HUDEP-2 (cell line): ENCODE results near the gene ETV4.
"Not testable (repeated sequence)": the region's sequence is repeated elsewhere in the genome, so short reads cannot be mapped to it uniquely, and the experiment has no call there.

ENCODE experiments used
- DNase-seq, 76 experiments: peaks; one replicate each; lab custom pipeline; 2025; ENCODE audit not compliant: unreplicated experiment in 76 of 76; lab: John Stamatoyannopoulos, UW

ETV4 gene

GRCh38 chr17:43517615-43518386 lies 28.3 kb downstream of the ETV4 start:
- no peak for DNase-seq

- DNase-seq, result no peak
These were observed 29.0 kb downstream of the ETV4 start for GRCh38 chr17:43517161-43517560.

- no peak for DNase-seq
These were observed 30.5 kb downstream of the ETV4 start for GRCh38 chr17:43515656-43516055.

- not testable (repeated sequence) for DNase-seq
These were observed 34.9 kb downstream of the ETV4 start for GRCh38 chr17:43511199-43511598.

- DNase-seq, result not testable (repeated sequence)
These were observed 36.7 kb downstream of the ETV4 start for GRCh38 chr17:43509440-43509839.

GRCh38 chr17:43490621-43491020 lies 55.5 kb downstream of the ETV4 start:
- no peak for DNase-seq

- DNase-seq, result peak in 75 of 76 experiments; percentile 70 to 99 (median 95)
These were observed 62.2 kb downstream of the ETV4 start, which contains the start of gene DHX8 for GRCh38 chr17:43483674-43484551. Gene DHX8, plus strand, starts transcription at chr17:43483975. Its CDS starts 63 bp downstream, at chr17:43484038.

- DNase-seq, result no peak
These were observed 63.8 kb downstream of the ETV4 start for GRCh38 chr17:43482103-43483012.

- DNase-seq, result no peak
These were observed 66.2 kb downstream of the ETV4 start for GRCh38 chr17:43479948-43480347.
